ENCODE measurements around the gene SYNPO.

The SYNPO gene

DNA sequence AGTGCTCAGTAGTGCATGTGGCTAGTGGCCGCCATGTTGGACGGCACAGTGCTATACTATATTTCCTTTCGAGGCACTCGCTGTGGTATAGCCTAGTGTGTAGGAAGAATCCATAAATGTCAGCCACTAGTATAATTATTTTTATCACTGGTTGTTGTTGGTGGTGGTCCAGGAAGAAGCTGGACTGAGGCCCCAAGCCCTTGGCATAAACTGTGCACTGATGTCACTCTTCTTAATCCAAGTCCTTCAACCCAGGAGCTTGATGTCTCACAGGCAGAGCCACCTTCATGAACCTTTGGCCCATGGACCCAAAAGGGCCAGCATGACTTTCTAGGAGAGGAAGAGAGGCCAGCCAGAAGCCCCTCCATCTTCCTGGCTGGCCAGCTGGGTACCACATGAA is 32.5 kb upstream of the SYNPO start:
- Histone ChIP-seq H3K36me3 (ENCODE audit: insufficient read depth, low read length) (no peaks in the 10 kb centered on the region), H3K4me1 (ENCODE audit: control insufficient read depth, insufficient read depth, low read length, unreplicated experiment) (no peaks in the 10 kb centered on the region), H3K79me2 (ENCODE audit: control insufficient read depth, insufficient read depth, low read length, unreplicated experiment) (no peaks in the 10 kb centered on the region), H3K27me3 (ENCODE audit: insufficient read depth, low read length) (no peaks in the 10 kb centered on the region), H2AFZ (ENCODE audit: low read length, unreplicated experiment) (no peak overlapping the region), H3K27ac (ENCODE audit: low read depth, low read length) (no peak overlapping the region), H3K4me3 (ENCODE audit: low read depth, low read length) (no peak overlapping the region)

DNA sequence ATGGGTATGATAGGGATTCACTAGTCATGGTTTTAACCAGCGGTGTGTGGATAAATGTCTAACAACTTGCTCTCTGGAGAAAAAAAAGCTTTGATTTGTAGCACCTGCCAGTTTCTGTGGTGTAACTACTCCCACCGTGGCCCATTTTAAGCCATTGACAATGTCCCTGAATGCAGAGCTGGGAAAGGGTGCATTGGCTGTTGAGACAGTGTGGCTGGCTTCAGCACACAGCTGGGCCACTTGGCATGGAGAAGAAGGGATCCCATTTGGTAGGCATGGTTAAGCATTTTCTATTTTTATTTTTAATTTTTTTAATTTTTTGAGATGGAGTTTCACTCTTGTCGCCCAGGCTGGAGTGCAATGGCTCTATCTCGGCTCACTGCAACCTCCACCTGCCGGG is 31.5 kb upstream of the SYNPO start:
- no peaks in the 10 kb centered on the region for H3K79me2 ChIP-seq (ENCODE audit: control insufficient read depth, insufficient read depth, low read length, unreplicated experiment)
- no peak overlapping the region for H2AFZ ChIP-seq (ENCODE audit: low read length, unreplicated experiment)
- H3K4me3 ChIP-seq (ENCODE audit: low read depth, low read length), result no peak overlapping the region
- H3K36me3 ChIP-seq (ENCODE audit: insufficient read depth, low read length), result no peaks in the 10 kb centered on the region
- H3K27ac ChIP-seq (ENCODE audit: low read depth, low read length), result no peak overlapping the region
- H3K27me3 ChIP-seq (ENCODE audit: insufficient read depth, low read length), result no peaks in the 10 kb centered on the region
- no peaks in the 10 kb centered on the region for H3K4me1 ChIP-seq (ENCODE audit: control insufficient read depth, insufficient read depth, low read length, unreplicated experiment)

DNA sequence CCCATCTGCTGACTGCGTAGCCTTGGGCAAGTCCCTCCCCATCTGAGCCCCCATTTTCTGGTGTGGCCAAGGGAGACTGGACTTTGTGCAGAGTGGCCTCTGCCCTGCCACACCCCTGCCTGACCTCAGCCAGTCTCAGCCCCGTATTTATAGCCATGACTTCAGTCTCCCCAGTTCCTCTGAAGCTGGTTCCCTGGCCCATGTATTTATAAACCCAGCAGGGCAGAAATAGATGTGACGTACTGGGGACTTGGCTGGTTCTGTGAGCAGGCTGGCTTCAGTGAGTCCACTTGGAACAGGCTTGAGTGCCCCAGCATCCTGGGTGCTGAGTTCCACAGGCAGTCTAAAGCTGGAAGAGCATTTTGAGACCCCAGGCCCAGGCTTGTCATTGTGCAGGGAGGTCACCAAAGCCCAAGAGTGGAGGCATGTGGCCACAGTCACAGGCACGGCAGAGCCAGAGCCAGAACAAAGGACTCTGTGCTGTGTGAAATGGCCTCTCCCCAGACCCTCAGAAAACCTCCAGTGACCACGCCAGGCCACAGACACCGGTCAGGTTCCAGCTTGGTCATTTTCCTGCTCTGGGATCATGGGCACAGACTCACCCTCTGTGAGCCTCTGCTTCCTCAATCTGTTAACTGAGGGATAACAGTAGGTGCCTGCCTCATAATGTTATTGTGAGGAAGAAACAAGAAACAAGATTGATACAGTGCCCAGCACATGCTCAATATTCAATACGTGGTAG is 30.4 kb upstream of the SYNPO start:
- H3K4me3 ChIP-seq (ENCODE audit: low read depth, low read length), result no peak overlapping the region
- H3K27me3 ChIP-seq (ENCODE audit: insufficient read depth, low read length), result no peaks in the 10 kb centered on the region
- no peak overlapping the region for H3K27ac ChIP-seq (ENCODE audit: low read depth, low read length)
- H3K79me2 ChIP-seq (ENCODE audit: control insufficient read depth, insufficient read depth, low read length, unreplicated experiment), result no peaks in the 10 kb centered on the region
- peaks cover 5% of the 10 kb centered on the region for H3K4me1 ChIP-seq (ENCODE audit: control insufficient read depth, insufficient read depth, low read length, unreplicated experiment)
- H3K36me3 ChIP-seq (ENCODE audit: insufficient read depth, low read length), result no peaks in the 10 kb centered on the region
- H2AFZ ChIP-seq (ENCODE audit: low read length, unreplicated experiment), result no peak overlapping the region

DNA sequence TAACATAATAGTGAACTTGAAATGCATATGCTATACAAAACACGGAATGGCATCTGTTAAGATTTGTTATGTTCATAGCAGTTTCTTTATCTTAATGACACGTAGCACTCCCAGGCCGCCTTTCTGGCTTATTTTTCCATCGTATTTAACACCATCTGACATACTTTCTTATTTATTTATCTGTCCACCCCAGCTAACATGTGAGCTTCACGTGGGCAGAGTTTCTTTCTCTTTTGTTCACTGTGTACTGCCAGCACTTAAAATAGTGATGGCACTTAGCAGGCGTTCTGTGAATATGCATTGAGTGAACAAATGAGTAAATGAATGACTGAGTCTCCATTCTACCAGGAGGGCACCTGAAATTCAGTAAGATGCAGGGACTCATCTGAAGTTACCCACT is 29.4 kb upstream of the SYNPO start:
- H3K4me1 ChIP-seq (ENCODE audit: control insufficient read depth, insufficient read depth, low read length, unreplicated experiment), result peaks cover 15% of the 10 kb centered on the region
- H3K27me3 ChIP-seq (ENCODE audit: insufficient read depth, low read length), result no peaks in the 10 kb centered on the region
- H3K27ac ChIP-seq (ENCODE audit: low read depth, low read length), result no peak overlapping the region
- H3K79me2 ChIP-seq (ENCODE audit: control insufficient read depth, insufficient read depth, low read length, unreplicated experiment), result no peaks in the 10 kb centered on the region
- H3K4me3 ChIP-seq (ENCODE audit: low read depth, low read length), result no peak overlapping the region
- no peaks in the 10 kb centered on the region for H3K36me3 ChIP-seq (ENCODE audit: insufficient read depth, low read length)
- H2AFZ ChIP-seq (ENCODE audit: low read length, unreplicated experiment), result no peak overlapping the region

DNA sequence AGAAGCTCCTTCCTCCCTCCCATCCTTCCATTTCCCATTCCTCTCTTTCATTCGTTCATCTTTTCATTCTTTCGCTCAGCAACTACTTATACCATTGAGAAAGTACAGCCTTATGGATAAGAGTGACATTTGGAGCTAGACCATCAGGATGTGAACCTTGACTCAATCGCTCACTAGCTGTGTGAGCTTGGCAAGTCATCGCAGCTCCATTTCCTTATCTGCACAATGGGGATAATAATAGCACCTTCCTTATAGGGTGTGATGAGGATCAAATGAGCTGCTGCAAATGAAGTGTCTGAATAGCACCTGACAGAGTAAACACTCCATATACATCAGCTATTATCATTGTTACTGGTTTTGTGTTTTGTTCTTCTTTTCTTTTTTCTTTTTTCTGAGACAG is 28.1 kb upstream of the SYNPO start:
- no peak overlapping the region for H2AFZ ChIP-seq (ENCODE audit: low read length, unreplicated experiment)
- H3K4me3 ChIP-seq (ENCODE audit: low read depth, low read length), result no peak overlapping the region
- no peaks in the 10 kb centered on the region for H3K36me3 ChIP-seq (ENCODE audit: insufficient read depth, low read length)
- H3K27ac ChIP-seq (ENCODE audit: low read depth, low read length), result no peak overlapping the region
- H3K79me2 ChIP-seq (ENCODE audit: control insufficient read depth, insufficient read depth, low read length, unreplicated experiment), result no peaks in the 10 kb centered on the region
- H3K27me3 ChIP-seq (ENCODE audit: insufficient read depth, low read length), result no peaks in the 10 kb centered on the region
- H3K4me1 ChIP-seq (ENCODE audit: control insufficient read depth, insufficient read depth, low read length, unreplicated experiment), result peaks cover 25% of the 10 kb centered on the region

DNA sequence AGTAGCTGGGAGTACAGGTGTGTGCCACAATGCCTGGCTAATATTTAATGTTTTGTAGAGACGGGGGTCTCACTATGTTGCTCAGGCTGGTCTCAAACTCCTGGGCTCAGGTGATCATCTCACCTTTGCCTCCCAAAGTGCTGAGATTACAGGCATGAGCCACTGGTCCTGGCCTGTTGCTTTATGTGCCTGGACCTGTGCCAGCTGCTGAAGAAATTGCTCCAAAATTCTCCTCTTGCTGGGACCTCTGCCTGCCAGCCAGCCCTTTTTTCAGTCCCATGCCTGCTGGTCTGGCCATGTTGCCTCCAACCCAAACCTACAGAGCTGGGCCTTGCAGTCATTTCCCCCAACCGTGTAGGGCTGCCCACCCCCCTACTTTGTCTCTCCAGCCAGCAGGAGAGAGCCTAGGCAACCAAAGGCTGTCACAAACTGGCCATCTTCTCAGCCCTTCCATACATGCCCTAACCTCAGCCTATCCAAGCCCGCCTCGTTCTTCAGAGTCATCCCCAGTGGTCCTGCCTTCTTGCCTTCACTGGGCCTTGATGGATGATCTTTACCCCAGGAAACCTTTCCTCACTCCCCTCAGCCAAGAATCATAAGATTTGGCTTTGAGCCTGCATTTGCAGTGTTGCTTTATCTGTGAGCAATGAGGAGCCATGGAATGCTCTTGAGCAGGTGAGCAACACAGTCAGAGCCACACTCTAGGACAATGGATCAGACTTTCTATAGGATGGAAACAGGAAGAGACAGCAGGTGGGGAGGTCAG is 27.4 kb upstream of the SYNPO start:
- H3K4me3 ChIP-seq (ENCODE audit: low read depth, low read length), result no peak overlapping the region
- H2AFZ ChIP-seq (ENCODE audit: low read length, unreplicated experiment), result no peak overlapping the region
- H3K4me1 ChIP-seq (ENCODE audit: control insufficient read depth, insufficient read depth, low read length, unreplicated experiment), result peaks cover 25% of the 10 kb centered on the region
- no peak overlapping the region for H3K27ac ChIP-seq (ENCODE audit: low read depth, low read length)
- no peaks in the 10 kb centered on the region for H3K79me2 ChIP-seq (ENCODE audit: control insufficient read depth, insufficient read depth, low read length, unreplicated experiment)
- H3K27me3 ChIP-seq (ENCODE audit: insufficient read depth, low read length), result no peaks in the 10 kb centered on the region
- no peaks in the 10 kb centered on the region for H3K36me3 ChIP-seq (ENCODE audit: insufficient read depth, low read length)

DNA sequence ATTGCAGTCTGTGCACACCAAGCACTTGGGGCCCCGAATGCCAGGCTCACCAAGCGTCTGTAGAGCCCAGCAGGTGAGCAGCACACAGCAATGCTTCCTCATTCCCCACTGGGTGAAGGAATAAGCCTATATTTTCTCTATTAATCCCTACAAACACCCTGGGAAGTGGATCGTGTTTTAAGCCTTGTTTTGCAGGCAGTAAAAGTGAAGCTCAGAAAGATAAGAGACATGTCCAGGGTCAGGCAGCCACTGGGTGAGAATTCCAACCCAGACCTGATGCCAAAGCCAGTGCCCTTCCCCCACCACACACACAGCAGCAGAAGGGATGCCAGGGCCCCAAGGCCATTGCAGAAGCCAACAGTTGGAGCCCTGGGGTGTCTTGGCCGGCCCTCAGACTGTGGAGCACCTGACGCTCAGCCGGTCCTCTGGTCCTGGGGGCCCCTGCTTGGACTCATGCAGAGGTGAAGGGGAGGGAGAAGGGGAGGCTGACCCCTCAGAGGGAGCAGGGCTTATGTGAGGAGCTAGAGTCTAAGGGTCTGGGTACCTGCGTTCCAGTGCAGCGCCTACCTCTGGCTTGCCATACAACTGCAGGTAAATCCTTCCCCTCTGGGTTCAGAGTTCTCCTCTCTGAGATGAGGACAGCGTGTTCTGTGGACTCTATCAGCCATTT is 26.3 kb upstream of the SYNPO start:
- H3K79me2 ChIP-seq (ENCODE audit: control insufficient read depth, insufficient read depth, low read length, unreplicated experiment), result no peaks in the 10 kb centered on the region
- H2AFZ ChIP-seq (ENCODE audit: low read length, unreplicated experiment), result no peak overlapping the region
- no peak overlapping the region for H3K4me3 ChIP-seq (ENCODE audit: low read depth, low read length)
- no peak overlapping the region for H3K27ac ChIP-seq (ENCODE audit: low read depth, low read length)
- H3K27me3 ChIP-seq (ENCODE audit: insufficient read depth, low read length), result no peaks in the 10 kb centered on the region
- H3K36me3 ChIP-seq (ENCODE audit: insufficient read depth, low read length), result no peaks in the 10 kb centered on the region
- peaks cover 25% of the 10 kb centered on the region for H3K4me1 ChIP-seq (ENCODE audit: control insufficient read depth, insufficient read depth, low read length, unreplicated experiment)

DNA sequence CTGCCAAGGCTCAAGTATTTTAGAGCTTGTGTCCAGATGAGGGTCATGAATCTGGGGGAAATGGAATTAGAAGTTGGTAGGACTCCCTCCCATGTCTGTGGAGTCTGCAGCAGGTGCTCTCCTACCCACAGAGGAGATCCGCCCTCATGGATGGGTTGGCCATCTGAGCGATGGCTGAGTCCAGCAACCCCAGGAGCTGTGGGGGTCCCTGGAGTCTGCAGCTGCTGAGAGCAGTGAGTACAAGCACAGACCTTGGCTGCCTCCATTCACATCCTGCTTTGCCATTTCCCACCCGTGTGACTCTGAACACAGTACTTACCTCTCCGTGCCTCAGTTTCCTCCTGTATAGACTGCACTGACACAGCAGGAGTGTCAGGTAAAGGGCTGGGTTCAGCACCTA is 25.8 kb upstream of the SYNPO start:
- Histone ChIP-seq H3K27ac (ENCODE audit: low read depth, low read length) (no peak overlapping the region), H3K4me1 (ENCODE audit: control insufficient read depth, insufficient read depth, low read length, unreplicated experiment) (peaks cover 25% of the 10 kb centered on the region), H3K36me3 (ENCODE audit: insufficient read depth, low read length) (no peaks in the 10 kb centered on the region), H2AFZ (ENCODE audit: low read length, unreplicated experiment) (no peak overlapping the region), H3K4me3 (ENCODE audit: low read depth, low read length) (no peak overlapping the region), H3K27me3 (ENCODE audit: insufficient read depth, low read length) (no peaks in the 10 kb centered on the region), H3K79me2 (ENCODE audit: control insufficient read depth, insufficient read depth, low read length, unreplicated experiment) (no peaks in the 10 kb centered on the region)

DNA sequence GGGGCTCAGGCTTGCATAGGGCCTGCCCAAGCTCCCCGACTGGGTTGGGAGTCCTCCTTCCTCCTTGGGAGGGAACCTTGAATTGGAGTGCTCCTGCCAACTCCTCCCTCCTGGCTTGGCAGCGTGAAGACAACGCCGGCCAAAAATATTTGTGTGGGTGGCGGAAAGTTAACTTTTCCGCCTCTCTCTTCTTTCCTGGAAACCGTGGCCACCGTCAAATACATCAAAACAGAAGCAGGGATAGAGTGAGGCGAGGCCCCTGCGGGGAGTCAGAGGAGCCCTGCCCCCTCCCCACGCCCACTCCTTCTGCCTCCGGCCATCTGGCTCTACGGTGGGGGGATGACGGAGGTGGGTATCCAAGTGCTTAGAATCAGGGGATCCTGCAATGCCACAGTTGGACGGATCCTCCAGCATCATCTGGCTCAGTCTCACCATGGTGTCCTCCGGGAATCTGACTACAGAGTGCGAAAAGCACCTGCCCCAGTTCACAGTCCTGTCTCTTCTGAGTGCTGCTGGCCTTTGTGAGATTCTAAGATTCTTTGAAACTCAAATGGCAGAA is 25.2 kb upstream of the SYNPO start:
- H2AFZ ChIP-seq (ENCODE audit: low read length, unreplicated experiment), result no peak overlapping the region
- peaks cover 25% of the 10 kb centered on the region for H3K4me1 ChIP-seq (ENCODE audit: control insufficient read depth, insufficient read depth, low read length, unreplicated experiment)
- peak overlapping the region; percentile 28; the same call in 1 of the 2 replicates for H3K4me3 ChIP-seq (ENCODE audit: low read depth, low read length)
- H3K27ac ChIP-seq (ENCODE audit: low read depth, low read length), result no peak overlapping the region
- no peaks in the 10 kb centered on the region for H3K36me3 ChIP-seq (ENCODE audit: insufficient read depth, low read length)
- H3K27me3 ChIP-seq (ENCODE audit: insufficient read depth, low read length), result no peaks in the 10 kb centered on the region
- H3K79me2 ChIP-seq (ENCODE audit: control insufficient read depth, insufficient read depth, low read length, unreplicated experiment), result no peaks in the 10 kb centered on the region

DNA sequence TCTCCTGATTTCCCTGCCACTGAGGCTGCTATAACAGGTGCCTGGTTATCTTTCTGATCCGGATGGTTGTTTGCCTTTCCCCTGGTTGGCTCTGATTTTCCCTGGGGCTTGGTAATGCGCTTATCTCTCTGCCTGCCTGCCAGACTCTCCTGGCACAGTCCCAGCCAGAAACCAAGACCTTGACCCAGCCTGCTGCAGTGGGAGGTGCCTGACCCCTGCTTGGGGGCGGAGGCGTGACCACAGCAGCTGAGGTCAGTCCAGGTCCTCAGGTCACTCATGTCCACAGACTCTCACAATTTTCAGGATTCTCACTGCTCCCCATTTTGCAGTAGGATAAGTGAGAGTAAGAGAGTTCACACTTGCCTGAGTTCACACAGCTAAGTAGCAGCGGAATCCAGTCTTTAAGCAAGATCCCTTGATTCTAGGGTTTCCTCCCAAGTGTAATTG is 24.4 kb upstream of the SYNPO start:
- H3K79me2 ChIP-seq (ENCODE audit: control insufficient read depth, insufficient read depth, low read length, unreplicated experiment), result no peaks in the 10 kb centered on the region
- peaks cover 25% of the 10 kb centered on the region for H3K4me1 ChIP-seq (ENCODE audit: control insufficient read depth, insufficient read depth, low read length, unreplicated experiment)
- no peaks in the 10 kb centered on the region for H3K36me3 ChIP-seq (ENCODE audit: insufficient read depth, low read length)
- no peak overlapping the region for H3K4me3 ChIP-seq (ENCODE audit: low read depth, low read length)
- no peaks in the 10 kb centered on the region for H3K27me3 ChIP-seq (ENCODE audit: insufficient read depth, low read length)
- no peak overlapping the region for H3K27ac ChIP-seq (ENCODE audit: low read depth, low read length)
- H2AFZ ChIP-seq (ENCODE audit: low read length, unreplicated experiment), result no peak overlapping the region
